NCI-H2227 treated with DMSO at 0.1 percent for 48 hours (cell line): ENCODE results near the gene PODN.

Experiments
- DNase-seq: peaks from one replicate; lab custom pipeline; 2025; lab: John Stamatoyannopoulos, UW

PODN gene

DNA sequence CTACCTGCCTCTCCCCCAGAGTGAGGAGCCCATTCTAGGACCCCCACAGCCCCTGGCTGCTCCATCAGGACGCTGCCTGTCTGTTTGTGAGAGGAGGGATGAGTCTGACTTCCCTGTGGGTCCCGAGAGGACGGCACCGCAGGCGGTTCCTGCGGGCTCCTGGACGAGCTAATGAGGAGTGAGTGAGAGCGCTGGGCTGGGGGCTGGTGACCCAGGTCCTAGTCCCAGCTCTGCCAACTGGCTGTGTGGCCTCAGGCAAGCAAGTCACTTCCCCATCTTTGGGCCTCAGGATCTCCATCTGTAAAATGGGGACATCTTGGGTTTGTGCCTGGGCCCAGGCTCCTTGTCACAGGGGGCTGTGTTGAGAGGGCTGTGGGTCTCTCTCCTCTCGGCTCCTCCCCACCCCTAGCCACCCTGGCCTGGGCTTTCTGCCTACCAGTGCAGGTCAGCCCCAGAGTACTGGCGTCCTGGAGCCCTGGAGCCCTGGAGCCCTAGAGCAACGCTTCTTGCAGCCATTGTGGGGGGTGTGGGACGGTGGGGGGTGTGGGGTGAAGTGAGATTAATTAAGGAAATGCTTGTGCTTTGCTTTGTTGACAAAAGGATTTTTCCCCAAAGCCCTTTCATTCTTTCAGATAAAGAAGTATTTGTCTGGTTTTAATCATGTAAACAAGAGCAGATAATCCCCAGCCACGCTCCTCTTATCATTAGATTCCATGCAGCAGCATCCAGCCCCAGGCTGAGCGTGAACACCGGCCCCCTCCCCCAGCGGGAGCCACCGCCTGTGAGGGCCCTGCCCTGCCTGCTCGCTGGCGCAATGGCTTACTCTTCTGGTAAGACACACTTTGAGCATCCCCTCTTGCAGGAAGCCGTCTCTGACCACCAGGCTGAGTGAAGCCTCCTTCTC is 53.6 kb downstream of the PODN start:
- peak; percentile 35 for DNase-seq

DNA sequence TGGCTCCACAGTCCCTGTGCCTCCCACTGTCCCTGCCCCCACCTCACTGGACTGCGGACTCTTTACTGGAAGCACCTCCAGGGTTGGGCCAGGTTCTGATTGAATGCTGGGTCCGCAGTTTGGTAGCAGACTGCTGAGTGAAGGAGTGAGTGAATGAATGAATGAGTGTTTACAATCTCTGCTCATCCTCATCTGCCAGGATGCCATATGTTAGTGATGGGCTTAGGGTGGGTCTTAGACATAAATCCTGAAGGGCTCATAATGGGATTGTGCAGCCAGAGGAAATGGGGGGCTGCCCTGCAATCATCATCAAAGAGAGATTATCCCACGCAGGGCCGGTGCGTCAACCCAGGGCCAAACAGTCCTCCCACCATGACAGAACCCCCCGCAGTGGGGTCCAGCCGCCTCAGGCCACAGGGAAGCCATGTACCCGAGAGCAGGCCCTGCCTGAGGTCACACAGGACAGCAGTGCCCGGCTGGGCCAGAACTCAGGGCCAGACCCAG is 54.3 kb downstream of the PODN start:
- DNase-seq, result no peak

DNA sequence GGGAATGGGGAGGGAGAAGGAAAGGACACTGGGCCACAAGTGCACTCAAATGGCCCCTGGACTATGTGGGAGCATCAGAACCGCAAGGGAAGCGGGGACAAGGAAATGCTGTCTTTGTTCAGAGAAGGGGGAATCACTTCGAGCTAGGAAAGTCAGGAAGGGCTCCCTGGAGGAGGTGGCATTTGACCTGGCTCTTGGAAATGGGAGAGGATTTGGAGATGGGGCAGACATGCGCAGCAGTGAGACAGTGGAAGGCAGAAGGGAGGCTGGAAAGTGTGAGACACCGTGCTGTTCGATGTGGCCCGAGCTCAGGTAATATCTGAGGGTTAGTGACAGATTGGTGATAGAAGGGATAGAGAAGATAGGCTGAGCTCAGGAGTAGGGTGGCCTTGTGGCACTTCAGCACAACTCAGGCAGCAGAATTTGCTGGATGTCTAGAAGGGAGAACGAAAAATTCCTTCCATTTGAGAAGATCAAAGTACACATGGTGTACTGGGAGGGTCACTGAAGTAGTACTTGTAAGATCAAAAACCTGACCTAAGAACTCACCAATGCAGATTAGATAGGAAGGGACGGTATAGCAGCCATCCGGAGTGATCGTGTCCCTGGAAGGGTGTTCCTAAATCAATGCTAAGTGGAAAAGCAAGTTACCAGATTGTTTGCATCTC is 55.1 kb downstream of the PODN start:
- DNase-seq, result no peak

DNA sequence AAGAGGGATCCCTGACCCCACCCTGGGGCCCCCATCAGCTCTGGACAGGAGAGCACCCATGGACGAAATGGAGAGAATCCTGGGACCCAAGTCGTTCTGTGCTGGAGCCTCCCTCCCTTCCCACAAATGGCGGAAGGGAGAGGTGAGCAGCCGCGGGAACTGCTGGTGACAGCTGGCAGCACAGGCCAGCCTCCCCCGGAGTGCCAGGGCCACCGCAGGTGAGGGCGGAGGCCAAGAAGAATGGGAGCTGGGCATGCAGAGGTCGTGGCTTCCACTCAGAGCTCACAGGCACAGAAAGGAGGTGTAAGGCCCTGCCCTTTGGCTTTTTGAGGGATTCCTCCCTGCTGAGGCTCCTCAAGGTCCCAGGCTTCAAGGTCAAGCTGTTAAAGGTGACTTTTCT is 55.8 kb downstream of the PODN start:
- DNase-seq, result no peak

DNA sequence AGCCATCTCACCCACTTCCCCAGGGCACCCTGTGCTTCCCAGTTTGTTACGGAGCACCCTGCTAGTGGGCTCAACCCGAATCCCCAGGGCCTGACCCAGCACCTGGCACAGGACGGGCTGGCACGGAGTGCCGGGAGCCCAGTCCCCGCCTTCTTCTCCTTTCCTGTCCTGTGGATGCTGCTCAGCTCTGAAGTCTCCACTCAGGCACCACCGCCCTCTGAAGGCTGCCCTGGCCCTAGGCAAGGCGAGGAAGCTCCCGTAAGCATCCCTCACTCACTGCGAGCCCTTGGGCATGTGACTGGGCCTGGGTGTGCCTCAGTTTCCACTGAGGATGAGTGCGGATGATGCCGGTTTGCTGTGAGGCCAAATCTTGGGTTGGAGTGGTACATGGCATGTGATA is 58.6 kb downstream of the PODN start:
- no peak for DNase-seq

DNA sequence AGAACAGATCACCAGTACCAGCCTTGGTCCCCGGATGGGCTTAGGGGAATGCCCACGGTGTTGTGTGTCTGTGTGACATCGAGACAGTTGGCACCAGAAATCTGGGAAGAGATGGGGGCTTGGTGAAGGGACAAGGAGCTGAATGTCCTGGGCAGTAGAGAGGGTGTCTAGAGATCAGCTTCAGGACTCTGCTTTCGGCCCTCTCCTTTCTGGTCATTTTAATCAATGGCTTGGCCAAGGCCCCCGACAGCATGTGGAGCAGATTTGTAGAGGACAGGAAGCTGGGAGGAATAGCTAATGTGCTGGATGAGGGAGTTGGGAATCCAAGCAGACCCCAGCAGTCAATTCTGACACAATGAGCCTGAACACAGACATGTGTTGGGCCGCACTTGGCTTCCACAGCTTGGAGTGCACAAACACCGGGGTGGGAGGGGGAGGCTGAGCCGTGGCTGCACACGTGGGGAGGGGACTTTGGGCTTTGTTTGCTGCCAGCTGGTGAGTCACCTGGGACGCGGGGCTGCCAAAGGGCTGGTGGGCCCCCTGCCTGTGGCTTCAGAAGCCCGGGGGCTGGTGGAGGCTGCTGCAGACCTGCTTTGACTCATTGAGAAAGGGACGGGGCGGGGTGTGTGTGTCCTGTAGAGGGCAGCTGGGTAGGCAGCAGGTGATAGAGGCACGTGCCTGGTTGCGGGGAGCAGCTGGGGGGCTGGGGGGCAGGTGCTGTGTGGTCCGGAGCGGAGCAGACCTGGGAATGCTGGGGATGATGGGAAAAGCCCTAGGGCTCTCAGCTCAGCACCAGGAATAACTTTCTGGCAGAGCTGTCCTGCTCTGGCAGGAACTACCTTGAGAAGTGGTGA is 59.5 kb downstream of the PODN start:
- DNase-seq, result no peak

DNA sequence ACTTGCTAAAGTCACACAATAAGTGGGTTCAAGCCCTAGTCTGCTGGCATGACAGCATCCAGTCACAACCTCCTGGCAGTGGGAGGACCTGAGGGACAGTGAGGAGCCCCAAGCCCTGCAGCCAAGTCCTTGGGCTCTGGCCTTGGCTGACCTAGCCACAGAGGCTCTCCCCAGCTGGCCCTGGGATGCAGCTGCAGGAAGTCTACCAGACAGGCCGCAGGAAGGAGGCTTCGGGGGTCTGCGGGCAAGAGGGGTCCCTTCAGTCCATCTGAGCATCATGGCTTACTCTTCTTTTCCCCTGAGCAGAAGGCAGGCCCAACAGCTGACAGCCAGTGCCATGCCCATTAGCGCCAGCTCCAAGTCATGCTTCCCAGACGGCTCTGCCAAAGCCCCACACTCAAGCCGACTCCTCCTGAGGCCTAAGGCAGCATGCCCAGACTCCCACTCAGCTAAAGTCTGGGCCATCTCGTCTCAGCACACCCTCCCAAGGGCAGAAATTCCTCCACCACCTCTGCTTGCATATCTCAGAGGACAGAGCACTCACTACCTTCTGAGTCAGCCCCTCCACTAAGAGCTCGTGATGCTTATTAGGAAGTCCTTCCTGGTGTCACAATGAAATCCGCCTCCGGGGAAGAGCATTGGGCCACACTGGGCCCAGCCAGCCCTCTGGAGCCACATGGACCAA is 60.3 kb downstream of the PODN start:
- no peak for DNase-seq

DNA sequence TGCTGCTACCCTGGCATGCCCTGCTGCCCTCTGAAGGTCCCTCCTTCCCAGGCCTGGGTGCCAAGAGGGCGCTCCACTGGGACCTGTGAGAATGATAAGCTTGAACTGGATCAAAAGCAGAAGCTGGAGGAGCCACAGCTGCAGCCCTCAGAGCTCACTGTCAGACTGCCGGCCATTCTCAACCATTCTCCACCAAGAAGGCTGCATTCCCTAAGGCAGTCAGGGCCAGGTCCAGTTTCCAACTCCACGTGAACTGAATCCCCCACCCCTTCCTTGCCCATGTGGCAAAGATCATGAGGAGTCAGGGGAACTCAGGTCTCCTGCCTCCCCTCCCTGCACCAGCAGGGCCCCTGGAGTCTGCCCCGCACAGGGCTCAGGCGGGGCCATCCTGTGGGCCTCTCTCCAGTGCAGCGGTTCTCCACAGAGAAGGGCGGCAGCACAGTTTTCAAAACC is 61.0 kb downstream of the PODN start:
- no peak for DNase-seq

DNA sequence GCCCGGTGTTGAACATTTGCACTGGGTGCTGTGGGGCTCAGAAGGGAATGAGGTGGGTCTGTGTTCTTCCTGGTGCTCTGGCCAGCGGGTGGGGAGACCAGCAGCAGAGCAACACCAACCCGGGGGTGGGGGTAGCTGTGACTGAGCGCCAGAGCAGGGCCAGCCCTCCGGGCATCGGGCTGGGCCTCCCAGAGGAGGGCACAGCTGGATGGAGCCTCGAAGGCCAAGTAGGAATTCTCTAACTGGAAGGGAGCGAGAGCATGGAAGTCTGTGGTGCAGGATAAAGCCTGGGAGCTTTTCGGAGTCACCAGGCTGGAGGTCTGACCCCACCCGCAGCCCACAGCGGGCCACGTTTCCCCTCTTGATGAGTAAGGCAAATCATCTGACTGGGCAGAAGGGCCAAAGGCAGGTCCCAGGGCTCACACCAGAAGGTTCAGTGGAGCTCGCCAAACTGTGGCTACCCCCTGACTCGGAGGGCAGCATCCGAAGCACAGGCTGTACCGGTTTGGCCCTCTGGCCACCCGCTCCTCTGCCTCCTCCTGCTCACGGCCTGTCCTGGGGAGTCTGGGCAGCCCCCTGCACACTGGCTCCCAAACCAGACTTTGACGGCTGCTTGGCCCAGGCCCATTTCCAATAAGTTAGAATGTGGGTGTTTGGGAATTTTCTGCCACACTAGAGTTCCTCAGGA is 61.6 kb downstream of the PODN start:
- DNase-seq, result no peak

DNA sequence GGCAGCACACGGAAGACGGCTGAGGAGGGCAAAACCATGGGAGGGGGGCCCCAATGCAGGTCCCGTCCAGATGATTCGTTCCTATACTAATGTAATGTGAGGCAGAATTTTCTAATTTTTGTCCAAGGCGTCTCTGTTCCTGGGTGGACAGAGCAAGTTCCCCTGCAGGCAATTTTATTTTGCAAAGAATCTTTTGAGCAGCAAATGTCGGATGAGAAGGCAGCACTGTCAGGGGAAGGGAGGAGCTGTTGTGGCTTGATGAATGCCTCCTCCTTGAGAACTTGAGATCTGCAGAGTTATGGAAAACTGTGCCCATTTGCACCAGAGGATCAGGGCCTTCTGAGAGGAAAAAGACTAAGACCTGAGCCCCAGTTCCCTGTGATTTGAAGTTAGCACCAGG is 63.1 kb downstream of the PODN start:
- DNase-seq, result no peak

DNA sequence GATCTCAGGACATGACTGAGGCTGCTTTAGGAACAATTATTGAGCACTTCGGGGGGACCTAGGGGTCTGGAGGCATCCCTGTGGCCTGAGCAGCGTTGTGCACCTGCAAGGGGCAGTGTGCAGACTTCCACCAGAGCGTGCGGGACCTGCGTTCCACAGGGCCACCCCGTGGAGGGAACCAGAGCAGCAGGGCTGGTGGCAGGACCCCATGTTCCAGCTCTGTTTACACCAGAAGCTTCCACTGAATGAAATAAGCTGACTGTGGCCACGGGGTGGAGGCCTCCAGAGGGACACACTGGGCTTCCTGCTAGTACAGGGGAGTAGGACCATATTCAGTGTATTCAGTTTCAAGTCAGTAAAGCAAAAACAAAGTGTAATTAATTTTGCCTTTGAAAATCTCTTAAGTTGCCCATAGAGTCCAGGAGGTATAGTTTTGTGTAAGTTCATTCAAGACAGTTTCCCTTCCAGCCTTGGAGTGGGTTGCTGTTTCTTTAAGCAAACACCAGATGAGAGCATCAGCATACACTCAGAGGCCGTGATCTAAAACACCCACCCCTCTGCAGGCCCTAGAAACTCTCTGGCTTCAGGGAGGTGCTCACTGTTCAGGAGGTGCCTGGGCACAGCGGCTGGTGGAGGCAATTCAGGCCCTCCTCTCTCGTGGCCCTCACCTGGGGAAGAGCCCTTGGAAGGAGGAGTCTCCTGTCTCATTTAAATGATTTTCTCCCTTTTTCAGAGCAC is 63.8 kb downstream of the PODN start:
- no peak for DNase-seq

DNA sequence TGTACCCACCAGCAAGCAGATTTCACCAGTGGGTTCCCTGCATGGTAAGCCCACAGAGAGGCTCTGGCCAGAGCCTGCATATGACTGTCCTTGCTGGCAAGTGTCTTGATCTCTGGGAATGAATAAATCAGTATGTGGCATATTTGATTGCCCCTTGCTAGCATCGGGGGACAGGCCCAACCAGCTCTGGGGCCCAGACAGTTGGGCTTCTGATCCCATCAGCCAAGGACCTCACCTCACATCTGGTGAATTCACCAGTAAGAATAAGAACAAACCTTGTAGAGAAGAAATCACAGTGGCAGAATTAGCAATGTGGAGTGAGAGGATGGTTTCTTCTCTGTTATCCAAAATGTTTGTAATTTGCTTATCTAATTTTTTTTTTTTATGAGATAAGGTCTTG is 64.5 kb downstream of the PODN start:
- DNase-seq, result no peak

DNA sequence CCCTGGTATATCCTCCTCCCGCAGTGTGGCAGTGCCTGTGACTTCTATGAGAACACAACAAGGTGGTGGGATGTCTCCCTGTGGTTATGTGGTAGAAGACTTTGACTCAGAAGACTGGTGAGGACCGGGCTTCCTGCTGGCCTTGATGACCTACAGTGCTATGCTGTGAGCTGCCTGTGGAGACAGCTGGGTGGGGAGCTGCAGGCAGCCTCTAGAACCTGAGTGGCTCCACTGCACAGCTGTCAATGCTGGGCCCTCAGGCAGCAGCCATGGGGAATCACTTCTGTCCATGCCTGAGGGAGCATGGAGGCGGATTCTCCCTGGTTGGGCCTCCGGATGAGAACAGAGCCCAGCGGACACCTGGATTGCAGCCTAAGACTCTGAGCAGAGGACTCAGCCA is 65.5 kb downstream of the PODN start:
- DNase-seq, result no peak

DNA sequence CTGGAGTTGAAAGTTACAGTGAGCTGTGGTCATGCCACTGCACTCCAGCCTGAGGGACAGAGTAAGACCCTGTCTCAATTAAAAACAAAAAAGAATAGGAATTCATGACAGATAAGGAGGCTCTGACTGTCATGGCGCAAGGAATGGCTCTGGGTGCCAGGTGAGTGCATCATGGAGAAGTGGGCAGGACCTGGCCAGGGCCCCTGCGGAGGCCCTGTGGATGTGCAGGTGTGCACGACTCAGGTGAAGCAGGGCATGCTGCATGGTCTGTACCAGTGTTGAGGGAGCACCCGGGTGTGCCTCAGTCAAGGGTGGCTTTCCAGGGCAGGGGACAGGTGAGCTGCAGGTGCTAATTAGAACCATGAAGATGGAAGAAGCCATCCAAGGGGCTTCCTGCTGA is 66.4 kb downstream of the PODN start:
- no peak for DNase-seq

DNA sequence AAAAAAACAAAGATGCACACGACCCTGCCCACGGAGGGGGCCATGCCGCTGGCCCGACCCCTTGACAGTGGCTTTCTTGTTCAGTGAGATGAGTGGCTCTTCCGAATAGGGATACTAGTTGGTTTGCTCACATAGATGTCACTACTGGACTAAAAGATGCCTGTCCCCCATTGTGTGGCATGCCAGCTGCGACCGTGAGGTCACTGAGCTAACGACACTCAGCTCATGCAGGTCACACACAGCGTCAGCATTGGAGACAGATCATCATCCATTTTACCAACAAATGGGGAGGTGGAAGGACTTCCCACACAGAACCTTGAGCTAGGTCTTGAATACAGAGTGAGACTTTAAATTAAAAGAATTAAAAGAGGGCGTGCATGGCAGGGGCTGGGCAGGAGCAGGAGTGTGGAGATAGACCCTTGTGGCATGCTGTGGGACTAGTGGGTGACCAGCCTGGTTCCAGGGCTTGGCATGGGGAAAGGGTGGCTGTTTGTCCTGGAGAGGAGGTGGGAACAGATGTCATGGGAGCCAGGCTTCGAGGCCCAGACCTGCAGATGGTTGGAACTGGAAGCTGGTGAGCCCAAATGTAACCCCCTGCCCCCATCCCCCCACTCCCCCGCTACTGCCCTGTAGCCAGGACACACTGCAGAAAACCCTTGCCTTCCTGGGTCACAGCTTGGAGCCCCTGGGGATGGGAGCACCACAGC is 68.0 kb downstream of the PODN start:
- no peak for DNase-seq

DNA sequence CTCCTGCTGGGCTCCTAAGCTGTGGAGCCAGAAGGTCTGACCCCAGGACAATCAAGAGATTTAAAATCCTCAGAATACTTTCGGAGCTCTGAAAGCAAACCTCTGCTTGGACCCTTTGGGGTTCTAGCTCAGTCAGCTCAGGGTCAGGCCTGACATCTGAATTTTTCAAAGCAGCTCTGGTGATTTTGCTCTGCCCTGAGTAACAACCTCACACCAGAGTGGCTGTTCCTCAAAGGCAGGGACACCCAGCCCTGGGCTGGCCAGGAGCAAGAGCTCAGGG is 68.5 kb downstream of the PODN start:
- DNase-seq, result no peak

DNA sequence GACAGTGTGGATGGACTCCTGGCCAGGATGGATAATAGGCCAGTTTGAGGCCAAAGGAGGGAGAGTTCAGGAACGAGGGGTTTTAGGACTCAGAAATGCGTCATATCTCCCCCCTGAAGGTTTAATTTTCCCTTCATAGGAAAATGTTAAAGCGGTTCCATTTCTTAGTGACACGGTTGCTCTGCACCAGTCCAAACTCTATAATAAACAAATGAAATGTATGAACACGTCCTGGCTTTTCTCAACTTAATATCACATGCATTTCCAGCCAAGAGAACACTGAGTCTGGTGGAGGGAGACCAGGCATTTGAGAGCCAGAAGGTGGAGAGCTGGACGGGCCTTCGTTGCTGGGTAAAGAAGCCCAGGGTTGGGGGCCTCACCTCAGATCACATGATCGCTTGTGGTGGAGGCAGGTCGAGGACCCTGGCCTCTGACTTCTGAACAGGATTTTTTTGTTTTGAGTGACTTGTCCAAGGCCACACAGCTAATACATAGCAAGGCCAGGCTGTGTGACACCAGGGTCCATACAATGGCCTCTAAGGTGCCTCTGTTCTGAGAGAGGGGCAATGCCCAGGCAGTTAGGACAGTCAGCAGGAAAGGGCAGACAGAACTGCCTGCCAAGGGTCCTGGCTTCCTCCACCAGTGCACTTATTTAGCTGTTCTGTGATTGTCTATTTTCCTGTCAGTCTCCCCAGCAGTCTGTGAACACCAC is 69.0 kb downstream of the PODN start:
- no peak for DNase-seq

DNA sequence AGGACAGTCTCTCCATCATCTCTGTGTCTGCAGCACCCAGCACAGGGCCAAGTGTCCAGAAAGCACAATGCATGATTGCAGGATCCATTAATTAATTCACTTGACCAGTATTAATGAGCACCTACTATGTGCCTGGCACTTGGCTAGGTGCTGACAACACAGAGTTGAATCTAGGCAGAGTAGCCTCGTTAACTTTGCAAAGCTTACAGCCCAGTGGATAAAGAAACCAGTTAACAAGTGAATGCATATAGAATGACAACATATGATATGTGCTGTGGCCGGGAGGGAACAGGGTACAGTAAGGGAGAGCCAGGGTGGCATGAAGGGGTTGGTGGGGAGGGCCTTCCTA is 69.6 kb downstream of the PODN start:
- DNase-seq, result no peak

DNA sequence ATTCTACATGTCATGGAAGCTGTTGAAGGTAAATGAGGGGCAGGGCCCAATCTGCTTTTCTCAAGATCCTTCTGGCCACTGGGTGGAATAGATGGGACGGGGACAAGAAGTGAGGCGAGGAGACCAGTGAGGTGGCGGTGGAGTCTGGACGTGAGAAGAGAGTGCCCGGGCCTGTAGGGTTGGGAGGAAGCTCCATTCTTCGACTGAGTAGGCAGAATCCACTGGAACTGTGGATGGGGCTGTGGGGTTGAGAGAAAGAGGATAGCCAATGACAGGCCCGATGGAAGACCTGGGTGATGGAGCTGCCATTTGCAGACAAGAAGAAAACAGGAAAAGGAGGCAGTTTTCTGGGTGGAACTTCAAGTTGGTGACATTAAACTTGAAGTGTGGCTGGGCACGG is 70.2 kb downstream of the PODN start:
- no peak for DNase-seq
